ENCODE results near the gene LRRC8D.
"Not testable (repeated sequence)": the region's sequence is repeated elsewhere in the genome, so short reads cannot be mapped to it uniquely, and the experiment has no call there.

Gene LRRC8D

DNA sequence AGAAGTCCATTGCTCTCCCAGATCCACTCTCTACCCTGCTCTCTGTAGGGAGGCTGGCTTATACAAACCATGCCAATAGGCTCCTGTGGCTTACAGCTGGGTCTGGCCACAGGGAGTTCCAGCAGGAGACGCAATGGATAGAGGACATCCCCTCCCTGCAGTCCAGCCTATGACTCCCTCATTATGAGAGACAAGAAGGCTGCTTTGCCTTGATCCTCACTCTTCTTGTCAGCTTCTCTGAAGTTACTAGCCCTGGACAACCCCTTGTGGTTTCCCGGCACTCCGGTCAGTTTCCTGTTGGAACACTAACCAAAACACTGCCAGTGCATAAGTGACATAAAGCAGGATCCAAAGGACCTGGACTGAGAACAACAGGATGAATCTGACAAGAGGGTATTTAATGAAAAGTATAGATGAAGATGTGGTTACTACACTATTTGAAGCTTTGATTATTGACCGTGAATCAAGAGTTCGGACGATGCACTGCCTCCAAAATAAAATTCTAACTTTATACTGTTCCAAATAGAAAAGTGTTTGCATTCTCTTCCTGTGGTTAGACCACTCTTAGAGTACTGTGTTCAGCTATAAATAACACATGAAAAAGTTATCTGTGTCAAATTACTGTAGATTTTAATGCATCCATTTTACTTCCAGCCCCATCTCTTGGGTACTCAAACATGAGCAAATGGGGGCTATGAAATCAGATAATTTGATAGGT is 141.4 kb downstream of the LRRC8D start:
- DNase-seq (ENCODE audit: low read depth), result peak; percentile 26

- peak; percentile 27 for DNase-seq (ENCODE audit: low read depth)
Observed at GRCh38 chr1:89962742-89963075, 141.9 kb downstream of the LRRC8D start.

- peak; percentile 64 for DNase-seq (ENCODE audit: low read depth)
Observed at GRCh38 chr1:89965193-89965768, 144.4 kb downstream of the LRRC8D start.

GRCh38 chr1:89966656-89967055 is 145.8 kb downstream of the LRRC8D start:
- no peak for DNase-seq (ENCODE audit: low read depth)

DNA sequence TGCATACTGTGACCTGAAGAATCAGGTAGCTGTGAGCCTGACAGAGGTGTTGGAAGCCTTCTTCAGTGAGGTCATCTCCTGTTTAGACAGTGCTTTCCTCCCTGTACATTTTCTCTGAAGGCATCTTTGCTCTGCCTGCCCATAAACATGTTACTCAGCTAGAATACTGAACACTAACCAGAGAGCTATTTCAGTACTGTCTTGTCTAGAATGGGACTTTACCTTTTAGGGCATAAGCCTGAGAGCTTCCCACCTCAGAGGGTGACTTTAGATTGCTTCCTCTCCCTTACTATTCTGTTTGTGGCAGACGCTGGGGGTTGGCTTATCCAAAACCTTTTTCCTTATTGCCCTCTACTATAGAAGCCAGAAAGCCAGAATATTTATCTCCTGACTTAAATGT is 150.8 kb downstream of the LRRC8D start:
- DNase-seq (ENCODE audit: low read depth), result no peak

DNA sequence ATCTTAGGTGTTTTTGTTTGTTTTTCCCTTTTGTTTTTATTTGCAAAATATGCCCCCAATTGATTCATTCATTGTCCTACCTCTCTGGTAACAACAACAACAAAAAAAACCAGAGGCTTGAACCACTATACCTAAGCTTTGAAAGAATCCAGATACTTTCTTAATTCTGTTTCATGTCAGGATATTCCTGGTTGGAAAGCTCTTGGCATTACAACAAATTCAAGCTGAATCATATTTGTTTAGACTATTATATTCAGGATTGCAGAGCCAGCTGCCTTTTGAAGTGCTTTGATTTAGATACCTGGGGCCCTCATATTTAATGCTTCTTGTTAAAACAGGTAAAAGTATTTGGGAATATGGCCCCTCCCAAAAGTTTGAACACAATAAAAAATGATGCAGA is 151.2 kb downstream of the LRRC8D start:
- DNase-seq (ENCODE audit: low read depth), result no peak

- no peak for DNase-seq (ENCODE audit: low read depth)
Observed at GRCh38 chr1:89973471-89974127, 152.8 kb downstream of the LRRC8D start.

GRCh38 chr1:89974256-89974655 is 153.4 kb downstream of the LRRC8D start:
- DNase-seq (ENCODE audit: low read depth), result no peak

- peak; percentile 93 for DNase-seq (ENCODE audit: low read depth)
Observed at GRCh38 chr1:89974696-89975470, 154.1 kb downstream of the LRRC8D start.

GRCh38 chr1:89975540-89976125 is 154.8 kb downstream of the LRRC8D start:
- DNase-seq (ENCODE audit: low read depth), result no peak

DNA sequence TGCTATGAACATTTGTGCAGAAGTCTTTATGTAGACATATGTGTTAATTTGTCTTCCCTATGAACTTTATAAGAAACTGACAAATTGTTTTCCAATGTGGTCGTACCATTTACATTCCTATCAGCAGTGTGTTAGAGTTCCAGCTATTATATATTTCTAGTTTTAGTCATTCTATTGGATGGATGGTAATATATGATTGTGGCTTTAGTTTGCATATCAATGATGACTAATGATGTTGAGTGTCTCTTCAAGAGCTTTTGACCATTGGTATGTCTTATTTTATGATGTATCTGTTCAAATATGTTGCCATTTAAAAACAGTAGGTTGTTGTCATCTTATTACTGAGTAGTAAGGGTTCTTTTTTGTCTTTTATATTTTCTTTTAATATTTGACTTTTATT is 157.9 kb downstream of the LRRC8D start:
- no peak for DNase-seq (ENCODE audit: low read depth)

GRCh38 chr1:89980605-89981004 is 159.8 kb downstream of the LRRC8D start:
- peak; percentile 53 for DNase-seq (ENCODE audit: low read depth)

- DNase-seq (ENCODE audit: low read depth), result not testable (repeated sequence)
Observed at GRCh38 chr1:89982846-89983245, 162.0 kb downstream of the LRRC8D start.

DNA sequence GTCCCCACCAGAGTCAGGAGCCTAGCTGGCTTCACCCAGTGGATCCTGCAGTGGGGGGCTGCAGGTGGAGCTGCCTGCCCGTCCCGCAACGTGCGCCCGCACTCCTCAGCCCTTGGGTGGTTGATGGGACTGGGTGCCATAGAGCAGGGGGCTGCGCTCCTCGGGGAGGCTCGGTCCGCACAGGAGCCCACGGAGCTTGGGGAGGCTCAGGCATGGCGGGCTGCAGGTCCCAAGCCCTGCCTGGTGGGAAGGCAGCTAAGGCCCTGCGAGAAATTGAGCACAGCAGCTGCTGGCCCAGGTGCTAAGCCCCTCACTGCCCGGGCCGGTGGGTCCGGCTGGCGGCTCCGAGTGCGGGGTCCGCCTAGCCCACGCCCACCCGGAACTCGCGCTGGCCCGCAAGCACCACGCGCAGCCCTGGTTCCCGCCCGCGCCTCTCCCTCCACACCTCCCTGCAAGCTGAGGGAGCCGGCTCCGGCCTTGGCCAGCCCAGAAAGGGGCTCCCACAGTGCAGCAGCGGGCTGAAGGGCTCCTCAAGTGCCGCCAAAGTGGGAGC is 163.8 kb downstream of the LRRC8D start:
- not testable (repeated sequence) for DNase-seq (ENCODE audit: low read depth)

DNA sequence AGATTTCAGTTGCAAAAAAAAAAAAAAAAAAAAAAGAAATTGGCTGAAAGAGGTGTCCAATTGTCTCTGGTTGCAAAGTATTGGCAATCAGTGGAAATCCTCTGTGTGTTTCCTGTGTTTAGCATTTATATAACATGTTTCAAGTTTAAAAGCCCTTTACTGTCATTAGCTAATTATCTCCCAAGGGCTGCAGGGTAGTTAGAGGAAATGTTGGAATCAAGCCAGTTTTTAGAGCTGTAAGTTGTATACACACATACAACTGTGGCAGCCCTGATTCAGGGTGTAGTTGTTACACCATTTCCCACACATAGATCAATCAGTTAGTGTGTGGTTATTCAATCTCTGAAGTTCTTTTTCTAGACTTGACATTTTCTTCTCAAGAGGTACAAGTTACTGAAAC is 165.2 kb downstream of the LRRC8D start:
- DNase-seq (ENCODE audit: low read depth), result no peak
